ENCODE data around the gene PYURF. TPM values are rescaled to one million over a fixed set of nuclear protein-coding genes. Genes with fewer than 3 reads are reported as not detected.

The PYURF gene
- polyA plus RNA-seq, 1 experiment, result 65.7 TPM

- ChIA-PET POLR2A (interaction anchor here (0.6 to 1.5 kb wide), 3 partner anchors 149 to 240 kb away, joined by 3 to 4 read pairs (median 3); partner anchors contain the start of gene PPM1K), CTCF (interaction anchor here (0.6 to 2.4 kb wide), 6 partner anchors 15 to 503 kb away, joined by 3 to 12 read pairs (median 4); no protein-coding TSS in a partner anchor)
- peaks cover 3% of the 10 kb centered on the region; the same call in 1 of the 2 replicates for H3K9me3 ChIP-seq (ENCODE audit: control insufficient read depth, insufficient read depth, low read length)
- DNase-seq (ENCODE audit: low read depth, low spot score), result no peak
- no peak for TF ChIP-seq CTCF (IDR thresholded peaks at IDR 0.05; ENCODE audit: low read depth, low read length)
- no peak overlapping the region for H3K27ac ChIP-seq (ENCODE audit: low read depth, low read length)
- H3K27me3 ChIP-seq (ENCODE audit: control insufficient read depth, insufficient read depth, low read length), result no peaks in the 10 kb centered on the region
- peak overlapping the region; percentile 92 for H3K4me3 ChIP-seq (ENCODE audit: low read depth, low read length)
Measured at GRCh38 chr4:88524171-88524570, 595 bp upstream of the PYURF start.

- Histone ChIP-seq H3K27me3 (ENCODE audit: control insufficient read depth, insufficient read depth, low read length) (no peaks in the 10 kb centered on the region), H3K27ac (ENCODE audit: low read depth, low read length) (peak overlapping the region; percentile 66), H3K4me3 (ENCODE audit: low read depth, low read length) (peak overlapping the region; percentile 92), H3K9me3 (ENCODE audit: control insufficient read depth, insufficient read depth, low read length) (peaks cover 3% of the 10 kb centered on the region; the same call in 1 of the 2 replicates)
- ChIA-PET POLR2A (interaction anchor here (0.8 to 1.5 kb wide), 2 partner anchors 188 to 238 kb away, joined by 3 to 4 read pairs; partner anchors contain the start of gene PPM1K), CTCF (interaction anchor here (0.7 to 10.0 kb wide), 4 partner anchors 302 to 501 kb away, joined by 3 to 363 read pairs (median 4); no protein-coding TSS in a partner anchor)
- DNase-seq (ENCODE audit: low read depth, low spot score), result no peak
- TF ChIP-seq CTCF (IDR thresholded peaks at IDR 0.05; ENCODE audit: low read depth, low read length), result no peak
Measured at GRCh38 chr4:88522702-88523324, 763 bp downstream of the PYURF start.

- TF ChIP-seq CTCF (IDR thresholded peaks at IDR 0.05; ENCODE audit: low read depth, low read length), result no peak
- ChIA-PET CTCF (interaction anchor here (1.6 to 10.0 kb wide), 2 partner anchors 298 to 307 kb away, joined by 5 to 363 read pairs; no protein-coding TSS in a partner anchor), POLR2A (no interaction called here)
- H3K27ac ChIP-seq (ENCODE audit: low read depth, low read length), result no peak overlapping the region
- DNase-seq (ENCODE audit: low read depth, low spot score), result no peak
- H3K27me3 ChIP-seq (ENCODE audit: control insufficient read depth, insufficient read depth, low read length), result no peaks in the 10 kb centered on the region
- peaks cover 3% of the 10 kb centered on the region; the same call in 1 of the 2 replicates for H3K9me3 ChIP-seq (ENCODE audit: control insufficient read depth, insufficient read depth, low read length)
- no peak overlapping the region for H3K4me3 ChIP-seq (ENCODE audit: low read depth, low read length)
Measured at GRCh38 chr4:88518911-88519310, 4.7 kb downstream of the PYURF start.

GRCh38 chr4:88517825-88518224 is 5.8 kb downstream of the PYURF start:
- ChIA-PET CTCF (interaction anchor here (0.9 to 10.0 kb wide), 3 partner anchors 149 to 306 kb away, joined by 3 to 363 read pairs (median 5); no protein-coding TSS in a partner anchor), POLR2A (no interaction called here)

More at GRCh38 chr4:88517825-88518224, 5.8 kb downstream of the PYURF start:
- Histone ChIP-seq H3K4me3 (ENCODE audit: low read depth, low read length) (no peak overlapping the region), H3K27me3 (ENCODE audit: control insufficient read depth, insufficient read depth, low read length) (no peaks in the 10 kb centered on the region), H3K9me3 (ENCODE audit: control insufficient read depth, insufficient read depth, low read length) (no peaks in the 10 kb centered on the region), H3K27ac (ENCODE audit: low read depth, low read length) (no peak overlapping the region)
- DNase-seq (ENCODE audit: low read depth, low spot score), result no peak
- TF ChIP-seq CTCF (IDR thresholded peaks at IDR 0.05; ENCODE audit: low read depth, low read length), result no peak
